A549 treated with RU486 at 1 μM for 4 hours (cell line): ENCODE measurements around the gene AP1S2. TPM values are rescaled to one million over a fixed set of nuclear protein-coding genes. Genes with fewer than 3 reads are reported as not detected.

ENCODE experiments used
- total RNA-seq: library from RNA; stranded (reverse); fragments of 200-300 nt; extraction: Qiagen RNA extraction; gene quantifications from 5 replicates; pipeline ENCODE4 v1.2.3, GENCODE V29; 2022; ENCODE audit warnings: low read depth

AP1S2 gene
- total RNA-seq = 6.3 to 20.5 TPM (median 17.7 TPM) in 5 replicates

DNA sequence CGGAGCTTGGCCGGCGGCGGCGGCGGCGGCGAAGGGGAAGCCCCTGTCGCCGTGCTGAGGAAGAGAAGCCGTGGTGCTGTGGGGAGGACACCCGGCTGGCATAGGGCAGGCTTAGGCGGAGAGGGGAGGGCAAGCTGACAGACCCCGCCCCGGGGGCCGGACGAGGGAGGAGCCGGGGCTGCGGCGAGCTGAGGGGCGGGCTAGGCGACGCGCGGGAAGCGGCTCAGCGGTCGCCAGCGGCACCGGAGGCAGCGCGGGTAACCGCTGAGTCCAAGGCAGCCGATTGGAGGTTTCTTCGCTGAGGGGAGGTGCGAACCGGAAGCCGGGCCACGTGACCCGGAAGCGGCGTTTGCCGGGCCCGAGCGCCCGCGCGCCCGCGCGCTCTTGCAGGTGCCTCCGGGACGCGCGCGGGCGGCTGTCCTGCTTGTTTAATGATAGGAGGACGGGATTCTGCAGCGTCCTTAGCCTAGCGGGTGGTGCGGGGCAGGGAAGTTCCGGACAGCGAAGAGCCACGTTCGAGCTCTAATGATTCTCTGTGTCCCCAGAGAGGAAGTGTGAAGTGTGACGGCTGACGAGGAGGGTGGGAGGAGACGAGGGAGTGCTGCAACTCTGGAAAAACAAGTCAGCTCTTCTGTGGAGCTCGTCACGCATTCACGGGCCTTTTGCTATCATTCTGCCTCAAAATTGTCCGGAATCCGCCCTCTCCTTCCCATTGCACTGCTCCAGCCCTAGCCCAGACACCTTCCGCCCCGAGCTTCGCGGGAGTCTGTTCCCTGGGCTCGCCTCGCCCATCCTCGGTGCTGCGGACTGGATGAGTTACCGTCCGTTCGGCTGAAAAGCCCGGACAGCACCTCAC is at the start of gene AP1S2:
Gene AP1S2 (minus strand): TSS at position 102 of the 856 bp plus-strand sequence. CDS start 2,289 bp downstream, outside the sequence.

GRCh38 chrX:15789979-15790768 is 64.4 kb downstream of the AP1S2 start, which contains the start of gene ZRSR2:
Gene ZRSR2 (plus strand): TSS chrX:15790484. CDS start chrX:15790496, 12 bp downstream.

Other genes starting within 250 kb of the AP1S2 start
- 0.66 to 0.90 TPM (median 0.75 TPM) in 5 replicates for gene CLTRN, start 190.0 kb downstream of the AP1S2 start, total RNA-seq
- gene CA5B, start 116.5 kb downstream of the AP1S2 start, total RNA-seq = 2.3 to 2.9 TPM (median 2.6 TPM) in 5 replicates
- 9.8 to 13.3 TPM (median 11.3 TPM) in 5 replicates for gene ZRSR2, start 64.3 kb downstream of the AP1S2 start, total RNA-seq